Hematopoietic multipotent progenitor cell treated with erythropoietin and hydrocortisone succinate and interleukin-3 and kit ligand, for 17 days (in vitro differentiated cells): Measurements from ENCODE around the gene FYB1.

Experiments
- DNase-seq: peaks from one replicate; pipeline ENCODE4 v3.0.0-alpha.2; 2015; ENCODE audit warnings: low spot score

Gene FYB1

DNA sequence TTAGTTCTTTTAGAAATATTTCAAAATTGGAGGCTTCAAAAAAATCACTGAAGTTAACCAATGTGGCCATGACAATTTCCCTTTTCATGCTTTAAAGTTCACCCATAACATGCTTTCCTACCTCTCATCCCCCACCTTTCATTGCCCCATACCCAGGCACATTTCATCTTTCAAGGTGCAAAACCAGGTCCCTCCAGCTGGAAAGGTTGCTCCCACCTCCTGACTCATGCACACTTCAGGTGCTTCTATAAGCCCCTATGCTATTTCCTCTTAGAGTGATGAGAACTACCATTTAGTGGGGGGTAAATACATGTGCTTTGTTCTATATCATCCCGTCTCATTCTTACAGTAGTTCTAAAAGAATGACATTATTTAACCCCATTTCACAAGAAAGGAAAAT lies 15.4 kb downstream of the FYB1 start:
- DNase-seq, result no peak

DNA sequence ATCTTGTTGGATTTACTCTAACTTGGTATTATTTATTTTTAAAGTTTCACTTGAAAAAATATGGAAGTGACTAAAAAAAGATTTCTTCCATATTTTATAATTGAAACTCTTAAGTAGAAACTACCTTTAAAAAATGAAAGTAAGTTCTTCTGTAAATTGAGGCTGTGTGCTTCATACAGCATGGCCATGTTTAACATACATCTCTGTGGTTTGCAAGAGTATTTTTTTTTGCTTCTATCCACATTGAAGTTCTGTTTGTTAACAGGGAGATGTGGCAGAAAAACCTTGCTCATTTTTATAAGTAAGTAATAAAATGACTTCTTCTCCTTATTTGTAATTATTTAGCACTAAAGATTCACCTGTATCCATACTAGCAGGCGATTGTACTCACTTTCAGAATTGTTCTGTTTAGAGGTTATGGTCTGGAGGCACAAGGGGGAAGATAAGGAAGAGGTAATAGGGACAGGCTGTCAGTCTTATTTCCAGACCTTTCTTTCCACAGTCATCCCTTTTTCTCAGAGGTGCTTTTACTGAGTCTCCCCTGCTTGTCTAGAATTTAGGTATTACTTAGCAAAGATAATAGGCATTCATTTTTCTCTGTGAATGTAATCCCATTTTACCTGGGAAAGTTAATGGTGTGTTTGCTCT lies 16.0 kb downstream of the FYB1 start:
- DNase-seq, result no peak

DNA sequence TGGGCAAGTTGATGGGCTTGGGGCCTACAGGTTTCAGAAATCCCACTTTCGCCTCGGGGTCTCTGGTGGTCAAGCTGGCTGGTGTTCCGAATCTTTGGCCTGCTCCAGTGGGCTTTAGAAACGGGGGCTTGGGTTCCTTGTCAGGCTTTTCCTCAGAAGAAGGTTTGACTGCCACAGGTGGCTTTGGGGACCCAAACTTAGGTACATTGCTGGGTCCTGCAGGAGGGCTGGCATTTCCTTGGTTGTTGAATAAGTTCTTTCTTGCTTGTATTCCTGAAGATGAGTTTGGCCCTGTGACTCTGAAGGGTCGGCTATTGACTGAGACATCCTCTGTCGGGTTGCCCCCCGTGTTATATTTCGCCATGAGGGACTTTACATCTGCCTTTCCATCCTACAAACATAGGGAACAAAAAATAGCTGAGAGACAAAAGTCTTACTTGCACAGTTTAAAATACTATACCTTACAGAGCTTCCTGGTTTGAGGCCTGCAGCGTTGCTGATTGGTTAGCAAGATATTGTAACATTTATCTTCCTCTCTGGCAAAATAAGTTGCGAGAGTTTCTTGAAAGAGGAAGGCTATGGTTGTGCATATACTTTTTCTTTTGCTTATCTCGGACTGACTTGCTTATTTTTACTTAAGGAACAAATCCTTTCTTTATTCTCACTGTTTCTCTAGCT lies 16.6 kb downstream of the FYB1 start:
- DNase-seq, result no peak

DNA sequence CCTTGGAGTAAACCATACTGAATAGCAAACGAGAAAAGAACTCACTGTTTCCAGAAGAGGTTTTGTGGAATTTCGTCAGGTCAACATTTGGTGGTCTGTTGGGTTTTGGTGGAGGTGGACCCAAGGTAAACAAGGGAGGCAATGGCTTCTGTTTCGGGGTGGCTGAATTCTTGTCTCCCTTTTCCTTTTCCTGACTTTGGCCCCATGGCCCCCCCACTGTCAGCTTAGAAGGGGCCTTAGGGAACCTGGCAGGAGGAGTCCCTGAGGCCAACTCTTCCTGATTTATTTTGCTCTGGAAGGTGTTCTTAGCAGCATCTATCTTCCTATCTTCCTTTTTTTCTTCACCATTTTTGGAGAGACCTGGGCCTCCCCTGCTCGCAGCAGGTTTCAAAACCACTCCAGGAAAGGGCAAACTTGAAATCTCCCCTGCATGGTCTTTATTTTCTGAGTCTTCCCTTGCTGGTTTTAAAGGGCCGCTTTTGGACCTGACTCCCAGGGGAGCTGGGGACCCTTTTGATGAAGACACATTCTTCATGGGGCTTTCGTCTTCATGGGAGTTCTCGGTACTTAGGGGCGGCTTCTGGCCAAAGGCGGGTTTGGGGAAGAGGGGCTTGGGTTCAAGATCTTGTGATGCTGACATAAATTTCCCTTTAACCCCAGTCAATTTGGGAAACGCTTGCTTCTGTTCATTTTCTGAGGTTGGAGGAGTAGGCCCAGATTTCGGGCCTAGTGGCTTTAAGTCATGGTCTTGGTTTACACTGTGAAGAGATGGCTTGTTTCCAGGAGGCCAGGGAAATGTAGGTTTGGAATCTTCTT lies 17.4 kb downstream of the FYB1 start:
- DNase-seq, result no peak

DNA sequence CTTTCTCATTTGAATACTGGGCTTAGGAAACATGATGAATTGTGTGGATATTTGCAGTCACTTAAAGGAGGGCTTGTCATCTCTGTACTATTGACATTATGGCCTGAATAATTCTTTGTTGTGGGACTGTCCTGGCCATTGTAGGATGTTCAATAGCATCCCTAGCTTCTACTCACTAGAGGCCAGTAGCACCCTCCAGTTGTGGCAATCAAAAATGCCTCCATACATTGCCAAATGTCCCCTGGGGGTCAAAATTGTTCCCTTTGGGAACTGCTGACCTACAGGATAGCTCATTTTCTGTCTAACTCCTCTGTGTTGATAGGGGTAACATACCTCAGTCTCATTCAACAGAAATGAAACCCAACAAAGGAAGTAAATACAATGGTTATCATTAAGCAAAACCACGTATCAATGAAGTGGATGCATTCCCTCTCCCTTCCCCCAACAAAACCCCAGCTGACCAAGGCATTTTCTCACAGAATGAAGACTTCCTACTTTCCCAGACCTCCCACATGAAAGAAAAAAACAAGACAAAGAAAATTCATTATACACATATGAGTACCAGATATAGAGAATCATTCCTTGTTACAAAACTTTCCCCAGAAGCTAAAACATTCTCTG lies 18.1 kb downstream of the FYB1 start:
- DNase-seq, result no peak

DNA sequence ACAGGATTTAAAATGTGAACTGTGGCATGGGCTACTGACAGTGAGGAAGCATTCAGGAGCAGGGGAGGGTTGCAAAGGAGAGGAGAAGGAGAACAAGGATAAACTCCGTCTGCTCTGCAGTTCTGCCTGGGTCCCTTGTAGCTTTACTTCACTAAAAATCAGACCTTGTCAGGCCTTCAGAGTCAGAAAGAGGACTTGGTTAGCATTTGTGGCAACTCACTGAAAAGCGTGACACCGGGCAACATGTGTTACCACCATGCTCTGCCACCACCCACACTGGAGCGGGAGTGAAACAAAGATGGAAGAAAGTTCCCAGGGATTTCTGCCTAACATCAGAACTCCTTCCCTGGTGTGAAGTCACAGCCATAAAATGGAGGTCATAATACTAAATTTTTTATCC lies 19.3 kb downstream of the FYB1 start:
- no peak for DNase-seq

DNA sequence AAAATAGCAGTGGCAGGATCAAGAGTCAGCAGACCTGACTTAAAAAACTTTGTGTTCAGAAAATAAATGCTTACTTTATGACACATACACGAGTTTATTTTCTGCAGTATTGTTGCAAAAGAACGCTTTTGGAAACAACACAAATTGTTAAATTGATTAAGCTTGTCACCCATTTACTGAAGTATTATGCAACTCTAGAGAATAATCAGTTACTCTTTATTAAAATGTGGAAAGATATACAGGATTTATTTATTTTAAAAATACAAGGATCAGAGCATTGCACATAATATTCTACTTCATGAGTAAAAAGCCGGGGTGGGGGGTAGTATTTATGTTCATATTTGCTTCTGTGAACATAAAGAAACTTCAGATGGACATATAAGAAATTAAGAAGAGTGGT lies 20.0 kb downstream of the FYB1 start:
- no peak for DNase-seq

DNA sequence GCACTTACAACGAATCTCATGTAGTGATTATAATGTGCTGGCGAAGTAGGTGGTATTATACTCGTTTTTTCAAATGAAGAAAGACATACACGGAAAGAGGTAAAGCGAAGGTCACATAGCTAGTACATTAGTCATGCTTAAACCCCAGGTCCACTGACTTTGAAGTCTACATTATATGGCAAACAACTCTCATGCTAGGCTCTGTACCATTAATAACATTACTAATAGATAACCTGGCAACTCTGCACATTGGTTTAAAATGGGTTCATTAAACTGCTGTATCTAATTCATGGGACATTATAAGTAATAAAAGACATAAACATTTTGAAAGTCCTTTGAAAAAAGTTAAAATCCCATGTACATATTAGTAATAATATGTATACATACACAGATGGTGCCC lies 21.2 kb downstream of the FYB1 start:
- DNase-seq, result no peak

DNA sequence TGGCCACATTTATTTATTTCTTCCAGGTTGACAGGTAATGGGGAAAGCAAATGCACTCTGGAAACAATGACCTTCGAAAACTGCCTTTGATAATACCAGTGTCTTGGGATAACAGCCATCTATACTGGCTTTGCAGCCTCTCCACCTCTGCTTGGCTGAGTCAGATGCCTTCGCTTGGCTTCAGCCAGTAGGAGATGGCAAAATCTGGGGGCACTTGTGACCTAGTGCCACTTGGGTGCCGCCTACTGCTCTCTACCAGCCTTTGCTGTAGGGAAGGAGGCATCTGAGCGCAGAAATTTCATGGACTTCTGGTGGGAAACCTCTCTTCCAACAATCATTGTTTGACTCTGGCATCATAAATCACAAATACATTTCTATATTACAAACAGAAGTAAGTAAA lies 21.8 kb downstream of the FYB1 start:
- DNase-seq, result no peak

DNA sequence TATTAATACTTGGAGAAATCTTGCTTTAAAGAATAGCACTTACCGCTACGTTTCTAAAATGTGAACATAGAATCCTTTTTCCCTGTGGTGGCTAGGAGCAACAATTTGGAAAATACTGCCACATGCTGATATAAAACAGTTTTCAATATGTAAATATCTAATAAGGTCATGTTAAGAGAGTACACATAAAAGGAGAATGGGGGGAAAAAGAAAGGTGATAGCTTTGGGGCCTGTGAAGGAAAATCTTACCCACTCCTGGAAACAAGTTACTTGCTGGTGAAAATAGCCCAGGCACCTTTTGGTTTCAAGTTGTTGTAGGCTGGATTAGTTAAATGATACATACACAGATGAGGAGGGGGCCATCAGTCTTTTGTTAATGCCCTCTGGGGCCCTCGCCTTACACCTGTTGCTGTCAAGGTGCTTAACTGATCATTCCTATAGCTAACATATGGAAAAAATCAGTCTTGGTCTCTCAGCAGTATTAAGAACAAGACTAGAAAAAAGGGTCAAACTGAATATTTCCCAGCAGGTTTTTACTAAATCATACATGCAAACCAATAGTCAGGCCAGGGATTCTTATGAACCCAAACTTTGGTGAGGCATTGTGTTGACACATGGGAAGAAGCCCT lies 24.1 kb downstream of the FYB1 start:
- DNase-seq, result no peak

DNA sequence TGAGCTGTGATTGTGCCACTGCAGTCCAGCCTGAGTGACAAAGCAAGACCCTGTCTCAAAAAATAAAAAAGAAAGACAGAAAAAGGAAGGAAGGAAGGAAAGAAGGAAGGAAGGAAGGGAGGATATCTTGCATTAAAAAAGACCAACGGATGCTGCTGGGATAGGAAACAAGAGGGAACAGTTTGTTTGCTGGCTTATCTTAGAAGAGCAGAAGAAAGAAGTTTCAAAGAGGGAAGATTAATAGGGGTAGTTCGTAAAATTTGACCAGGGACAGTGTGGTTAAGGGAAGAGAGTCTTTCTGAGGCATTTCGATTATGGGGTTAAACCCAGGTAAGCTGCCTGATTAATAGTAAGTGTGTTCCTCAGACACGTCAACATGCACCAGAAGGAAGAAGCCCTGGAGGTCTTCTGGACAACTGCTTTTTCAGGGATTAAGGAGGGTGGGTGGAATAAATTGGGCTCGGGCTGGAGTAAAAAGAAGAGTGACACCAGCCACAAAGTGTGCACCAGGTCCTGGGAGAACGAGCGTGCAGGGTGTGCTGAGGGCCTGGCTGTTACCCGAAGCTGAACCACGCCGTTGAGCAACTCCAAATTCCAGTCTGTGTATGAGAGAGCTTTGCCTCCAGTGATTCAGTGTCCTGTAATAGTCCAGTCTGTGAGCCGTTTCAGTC lies 24.8 kb downstream of the FYB1 start:
- no peak for DNase-seq

DNA sequence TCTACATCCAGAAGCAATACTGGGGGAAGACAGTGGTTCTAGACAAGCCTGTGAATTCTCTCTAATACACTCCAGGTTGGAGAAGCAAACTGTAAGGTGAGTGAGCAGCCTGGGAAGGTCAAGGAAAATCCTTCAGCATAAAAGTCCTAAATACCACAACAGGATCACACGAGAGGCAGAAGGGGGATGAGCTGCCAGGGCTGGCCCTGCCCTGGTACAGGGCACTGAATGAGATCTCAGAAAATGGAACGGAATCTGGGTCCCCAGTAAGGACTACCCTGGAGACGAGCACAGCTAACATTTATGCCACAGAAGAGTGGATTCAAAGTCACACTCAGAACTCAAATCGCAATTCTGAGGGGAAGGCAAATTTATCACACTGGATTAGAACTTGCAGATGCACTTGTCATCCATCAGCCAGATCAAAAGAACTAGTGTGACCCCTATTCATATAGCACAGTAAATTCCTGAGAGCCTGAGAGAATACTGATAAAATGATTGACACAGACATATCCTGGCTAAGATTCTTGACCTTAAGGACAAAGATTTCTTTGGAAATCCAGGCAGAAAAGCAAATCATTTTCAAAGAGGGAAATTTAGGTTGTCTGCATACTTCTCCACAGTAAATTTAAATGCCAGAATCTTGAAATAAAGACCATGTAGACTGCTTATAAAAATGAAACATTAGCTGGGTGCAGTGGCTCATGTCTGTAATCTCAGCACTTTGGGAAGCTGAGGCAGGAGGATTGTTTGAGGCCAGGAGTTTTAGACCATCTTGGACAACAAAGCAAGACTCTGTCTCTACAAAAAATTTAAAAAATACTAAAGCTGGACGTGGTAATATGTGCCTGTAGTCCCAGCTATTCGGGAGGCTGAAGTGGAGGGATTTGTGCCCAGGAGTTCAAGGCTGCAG lies 25.6 kb downstream of the FYB1 start:
- no peak for DNase-seq

DNA sequence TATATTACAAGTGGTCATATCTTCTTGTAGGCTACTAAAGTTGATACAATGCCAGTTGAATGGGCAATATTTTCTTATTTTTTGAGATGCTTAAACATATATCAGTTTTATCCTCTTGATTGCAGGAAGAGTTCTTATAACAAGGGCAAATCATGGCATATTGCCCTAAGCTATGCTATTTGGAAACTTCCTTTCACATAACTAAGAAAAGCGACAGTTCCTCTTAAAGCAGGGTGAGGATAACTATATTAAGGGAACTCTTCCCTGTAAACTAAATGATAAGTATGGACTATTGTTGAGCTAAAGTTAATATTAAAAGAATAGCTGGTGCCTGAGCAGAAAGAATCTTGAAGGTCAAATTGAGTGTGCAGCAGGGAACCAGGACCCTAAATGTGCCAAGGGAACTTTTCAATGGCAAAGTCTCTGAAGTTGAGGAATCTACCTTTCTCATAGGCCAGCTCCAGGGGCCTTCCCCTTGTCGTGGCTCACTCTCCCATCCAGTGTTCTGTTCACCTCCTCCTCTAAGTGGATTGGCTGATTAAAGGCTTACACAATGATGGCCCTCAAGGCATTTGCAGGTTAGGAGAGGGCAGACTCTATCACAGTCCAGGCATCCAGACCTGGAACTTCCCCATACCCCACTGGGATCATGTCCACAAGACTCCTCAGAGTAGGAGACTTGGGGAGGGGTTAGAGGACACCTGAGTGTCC lies 26.8 kb downstream of the FYB1 start:
- no peak for DNase-seq

DNA sequence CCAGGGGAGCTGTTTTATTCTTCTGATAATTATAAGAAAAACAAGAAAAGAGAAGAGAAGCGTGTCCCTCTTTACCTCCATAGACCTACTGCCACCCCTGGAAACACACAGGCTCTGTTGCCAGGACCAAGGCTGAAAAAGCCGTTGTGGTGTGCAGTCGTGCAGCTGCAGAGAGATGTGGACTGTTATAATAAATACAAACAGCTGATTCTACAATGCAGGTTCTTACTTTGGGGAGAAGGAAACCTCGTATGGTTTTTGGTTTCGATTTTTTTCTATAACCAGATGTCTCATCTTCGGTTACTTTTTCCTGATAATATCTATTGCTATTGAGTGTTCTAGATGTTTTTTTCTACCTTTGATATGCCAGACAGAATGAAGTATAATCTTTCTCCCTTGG lies 28.1 kb downstream of the FYB1 start:
- no peak for DNase-seq

DNA sequence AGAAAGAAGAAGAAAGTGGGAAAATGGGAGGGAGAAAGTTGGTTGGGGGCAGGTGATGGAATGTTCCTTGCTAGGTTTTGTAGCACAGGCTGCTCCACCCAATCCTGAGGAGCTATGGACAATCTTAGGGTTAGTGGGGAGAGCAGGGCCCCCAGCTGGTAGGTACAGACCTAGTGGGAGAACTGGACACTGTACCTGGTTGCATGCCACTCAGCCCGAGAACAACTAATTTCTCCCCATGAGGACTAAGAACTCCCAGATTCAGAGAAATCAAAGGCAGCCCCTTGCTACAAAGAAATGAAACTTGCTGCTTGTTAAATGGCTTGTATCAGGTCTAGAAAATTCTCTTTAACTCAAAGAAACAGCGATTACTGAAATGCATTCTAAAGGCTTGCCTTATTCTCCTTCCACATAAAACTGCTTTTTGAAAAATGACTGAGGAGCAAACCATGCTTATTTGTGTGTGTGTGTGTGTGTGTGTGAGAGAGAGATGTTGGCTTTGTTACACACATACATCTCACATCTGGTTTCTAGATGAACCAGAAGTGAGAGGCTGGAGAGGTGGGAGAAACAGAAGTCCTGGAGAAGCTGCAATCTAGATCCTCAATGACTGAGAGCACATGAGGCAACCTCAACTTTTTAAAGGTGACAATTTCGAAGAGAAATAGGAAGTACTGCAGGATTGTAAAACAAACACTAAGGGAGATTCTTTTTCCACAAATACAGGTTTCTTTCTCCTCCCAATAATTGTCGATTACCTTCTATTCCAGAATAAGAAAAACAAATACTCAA lies 28.9 kb downstream of the FYB1 start:
- no peak for DNase-seq

DNA sequence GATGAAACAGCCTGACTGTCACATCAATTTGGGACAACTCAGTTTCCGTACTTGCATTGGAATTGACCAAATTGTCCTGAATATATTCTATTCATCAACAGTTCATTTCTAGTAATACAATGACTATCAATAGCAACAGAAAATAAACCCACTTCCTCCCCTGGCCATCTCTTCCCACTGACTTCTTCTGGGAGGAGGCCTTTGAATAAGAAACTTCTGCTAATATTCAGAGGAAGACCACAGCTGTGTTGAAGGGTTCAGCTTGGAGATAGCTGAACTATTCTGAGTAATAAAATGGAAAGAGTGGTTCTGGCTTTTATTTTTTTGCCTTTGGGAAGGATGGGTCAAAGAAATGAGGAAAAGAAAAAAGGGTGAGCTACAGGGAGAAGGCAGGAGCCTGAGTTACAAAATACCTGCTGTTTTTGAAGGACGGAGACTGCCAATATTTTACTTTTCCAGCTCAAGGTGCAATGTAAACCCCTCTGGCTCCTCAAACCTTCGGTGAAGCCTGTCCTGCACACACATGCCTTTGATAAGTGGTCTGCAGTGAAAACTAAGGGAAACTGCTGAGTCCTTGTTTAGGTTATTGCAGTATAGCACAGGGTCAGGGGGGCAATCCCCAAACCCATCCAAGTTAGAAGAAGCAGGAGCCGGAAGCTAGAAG lies 29.9 kb downstream of the FYB1 start:
- no peak for DNase-seq

DNA sequence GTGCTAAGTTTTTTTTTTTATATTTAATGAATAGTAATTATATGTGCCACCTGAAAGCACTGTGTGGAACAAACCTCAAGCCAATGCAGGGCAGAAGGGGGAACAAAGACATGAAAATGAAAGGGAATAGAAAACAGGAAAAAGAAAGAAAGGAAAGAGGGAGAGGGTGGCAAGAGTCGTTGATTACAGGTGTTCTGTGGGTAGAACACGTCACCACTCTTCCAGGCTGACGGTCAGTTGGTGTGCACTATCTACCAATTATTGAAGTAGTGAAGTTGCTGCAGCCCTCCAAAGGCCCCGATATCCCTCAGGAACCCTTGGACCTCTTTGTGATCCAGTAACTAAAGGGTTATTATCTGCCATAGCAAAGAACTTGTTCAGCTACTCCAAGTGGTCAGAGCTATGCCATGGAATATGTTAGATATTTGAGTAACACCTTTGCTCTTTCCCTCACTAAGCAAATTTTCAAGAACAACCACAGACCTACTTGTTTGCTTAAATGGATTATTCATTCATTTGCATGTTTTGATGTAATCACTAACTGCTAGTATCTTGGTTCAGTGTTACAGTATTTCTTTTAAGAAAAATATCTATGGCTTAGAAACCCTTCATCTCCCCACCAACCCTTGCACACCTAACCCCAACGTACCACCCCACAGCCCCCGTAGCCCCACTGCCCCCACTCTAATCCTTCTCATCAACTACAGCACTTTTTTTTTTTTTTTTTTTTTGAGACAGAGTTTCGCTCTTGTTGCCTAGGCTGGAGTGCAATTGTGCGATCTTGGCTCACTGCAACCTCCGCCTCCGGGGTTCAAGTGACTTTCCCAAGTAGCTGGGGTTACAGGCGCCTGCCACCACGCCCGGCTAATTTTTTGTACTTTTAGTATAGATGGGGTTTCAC lies 31.3 kb downstream of the FYB1 start:
- no peak for DNase-seq
